GM23338 (cell line): ENCODE measurements around the gene MYH15. TPM values are rescaled to one million over a fixed set of nuclear protein-coding genes. Genes with fewer than 3 reads are reported as not detected.

Experiments used
- ATAC-seq: fragments of 200-7000 bp; cut with Tn5 transposase; 3 replicates; pipeline ENCODE4 v1.9.1; 2020
- DNase-seq: peaks from one replicate; pipeline ENCODE4 v3.0.0-alpha.2; 2015; ENCODE audit warnings: low spot score
- H2AFZ ChIP-seq: fragments of 200-600 bp; sonication (generic); 2 replicates; pipeline ENCODE4 v1.8.0; 2016; ENCODE audit warnings: antibody characterized with exemption, mild to moderate bottlenecking, moderate library complexity
- H3F3A ChIP-seq: fragments of 200-600 bp; sonication (generic); replicated peaks from 2 replicates; pipeline ENCODE4 v1.8.0; 2017; ENCODE audit warnings: antibody characterized with exemption, mixed run types, low read depth
- H3K27ac ChIP-seq: fragments of 200-600 bp; sonication (generic); 2 replicates; pipeline ENCODE4 v1.6.1; 2016; ENCODE audit warnings: low read depth
- H3K27me3 ChIP-seq: fragments of 200-600 bp; sonication (generic); 2 replicates; pipeline ENCODE4 v1.8.0; 2016; ENCODE audit warnings: mild to moderate bottlenecking, mixed run types, moderate library complexity; ENCODE audit not compliant: insufficient read depth
- H3K36me3 ChIP-seq: fragments of 200-600 bp; sonication (generic); 2 replicates; pipeline ENCODE4 v1.8.0; 2016; ENCODE audit warnings: mild to moderate bottlenecking; ENCODE audit not compliant: insufficient read depth
- H3K4me1 ChIP-seq: fragments of 200-600 bp; sonication (generic); 2 replicates; pipeline ENCODE4 v1.8.0; 2016; ENCODE audit warnings: mild to moderate bottlenecking, moderate library complexity; ENCODE audit not compliant: insufficient read depth
- H3K4me2 ChIP-seq: fragments of 200-600 bp; sonication (generic); 2 replicates; pipeline ENCODE4 v1.7.1; 2017; ENCODE audit warnings: mixed run types
- H3K4me3 ChIP-seq: fragments of 200-600 bp; sonication (generic); 2 replicates; pipeline ENCODE4 v1.6.1; 2016; ENCODE audit warnings: mixed run types
- H3K79me2 ChIP-seq: fragments of 200-600 bp; sonication (generic); replicated peaks from 2 replicates; pipeline ENCODE4 v1.8.0; 2017; ENCODE audit warnings: mild to moderate bottlenecking; ENCODE audit not compliant: insufficient read depth
- H3K9me2 ChIP-seq: fragments of 200-600 bp; sonication (generic); 2 replicates; pipeline ENCODE4 v1.8.0; 2017; ENCODE audit not compliant: insufficient read depth
- H4K20me1 ChIP-seq: fragments of 200-600 bp; sonication (generic); replicated peaks from 2 replicates; pipeline ENCODE4 v1.8.0; 2017; ENCODE audit warnings: mild to moderate bottlenecking; ENCODE audit not compliant: insufficient read depth
- H3K27ac Mint-ChIP-seq: 2 replicates; pipeline ENCODE4 v1.8.0; 2020; ENCODE audit warnings: inconsistent platforms, mild to moderate bottlenecking, moderate library complexity, mixed read lengths
- H3K27me3 Mint-ChIP-seq: 3 replicates; pipeline ENCODE4 v1.8.0; 2022; ENCODE audit warnings: low read depth, mild to moderate bottlenecking, moderate library complexity, mixed read lengths, inconsistent platforms; ENCODE audit not compliant: insufficient read depth, poor library complexity
- H3K36me3 Mint-ChIP-seq: 3 replicates; pipeline ENCODE4 v1.8.0; 2021; ENCODE audit warnings: low read depth, mild to moderate bottlenecking, inconsistent platforms, moderate library complexity, mixed read lengths
- H3K4me1 Mint-ChIP-seq: 3 replicates; pipeline ENCODE4 v1.8.0; 2020; ENCODE audit warnings: mild to moderate bottlenecking, inconsistent platforms, mixed read lengths
- H3K4me3 Mint-ChIP-seq: 3 replicates; pipeline ENCODE4 v1.8.0; 2021; ENCODE audit warnings: moderate library complexity, mild to moderate bottlenecking, inconsistent platforms, mixed read lengths
- H3K9me3 Mint-ChIP-seq: 3 replicates; pipeline ENCODE4 v1.8.0; 2020; ENCODE audit warnings: moderate library complexity, mild to moderate bottlenecking, inconsistent platforms, mixed read lengths
- CREB1 ChIP-seq: fragments of 250-450 bp; sonication (Bioruptor Pico); IDR thresholded peaks from 2 replicates; pipeline ENCODE4 v1.5.0; 2020; ENCODE audit warnings: low read depth, mild to moderate bottlenecking, moderate library complexity
- CTCF ChIP-seq, 2 experiments: fragments of 200-600 bp in 1 of 2; sonication (generic) in 1 of 2; conservative IDR thresholded peaks; 2 replicates each; pipeline versions ENCODE4 v1.5.1 to v1.6.1; 2016 to 2017; ENCODE audit warnings: antibody characterized with exemption in 2 of 2, low read depth in 2 of 2, mild to moderate bottlenecking in 2 of 2, moderate library complexity in 1 of 2
- ETS1 ChIP-seq: IDR thresholded peaks from 2 replicates; pipeline ENCODE4 v1.6.1; 2016; ENCODE audit warnings: antibody characterized with exemption
- EZH2 ChIP-seq: fragments of 200-600 bp; sonication (generic); IDR thresholded peaks from one replicate; pipeline ENCODE4 v1.8.0; 2017; ENCODE audit warnings: antibody characterized with exemption, mild to moderate bottlenecking, low read depth; ENCODE audit not compliant: unreplicated experiment
- EZH2phosphoT487 ChIP-seq: fragments of 200-600 bp; sonication (generic); IDR thresholded peaks from one replicate; pipeline ENCODE4 v1.8.1; 2018; ENCODE audit warnings: antibody characterized with exemption; ENCODE audit not compliant: unreplicated experiment
- JUNB ChIP-seq: IDR thresholded peaks from one replicate; pipeline ENCODE4 v1.6.1; 2016; ENCODE audit warnings: antibody characterized with exemption; ENCODE audit not compliant: unreplicated experiment
- NANOG ChIP-seq: IDR thresholded peaks from 2 replicates; pipeline ENCODE4 v1.6.1; 2016; ENCODE audit warnings: antibody characterized with exemption, borderline replicate concordance
- POLR2AphosphoS5 ChIP-seq: IDR thresholded peaks from 2 replicates; pipeline ENCODE4 v1.6.1; 2016; ENCODE audit warnings: antibody characterized with exemption, low read depth
- REST ChIP-seq: IDR thresholded peaks from one replicate; pipeline ENCODE4 v1.6.1; 2018; ENCODE audit warnings: antibody characterized with exemption; ENCODE audit not compliant: unreplicated experiment
- STAT1 ChIP-seq: IDR thresholded peaks from one replicate; pipeline ENCODE4 v1.6.1; 2016; ENCODE audit warnings: antibody characterized with exemption; ENCODE audit not compliant: unreplicated experiment
- ZNF114 ChIP-seq: fragments of 250-450 bp; sonication (Bioruptor Pico); IDR thresholded peaks from 2 replicates; pipeline ENCODE4 v1.5.0; 2020; ENCODE audit warnings: mild to moderate bottlenecking, moderate library complexity
- ZNF331 ChIP-seq: fragments of 250-450 bp; sonication (Bioruptor Pico); IDR thresholded peaks from 2 replicates; pipeline ENCODE4 v1.5.0; 2020; ENCODE audit warnings: low read depth, mild to moderate bottlenecking, moderate library complexity
- ZNF462 ChIP-seq: fragments of 250-450 bp; sonication (Bioruptor Pico); IDR thresholded peaks from 2 replicates; pipeline ENCODE4 v1.5.0; 2020; ENCODE audit warnings: mild to moderate bottlenecking, moderate library complexity
- polyA plus RNA-seq: library from polyadenylated mRNA; unstranded; fragments of >200 nt; fragmentation: Nextera tagmentation; extraction: Ambion mirVana; gene quantifications from 2 replicates; pipeline ENCODE4 v1.2.1, GENCODE V29; 2016
- total RNA-seq: library from RNA; depleted of rRNA; stranded (reverse); fragments of >200 nt; shearing (Covaris generic); gene quantifications from 2 replicates; pipeline ENCODE4 v1.2.3, GENCODE V29; 2014

The MYH15 gene
- total and polyA plus RNA-seq, 2 experiments from 2014 or later: 0.07 TPM; not detected in 1

- Histone ChIP-seq H3K4me1 (peaks cover 24% of the 10 kb centered on the region), H4K20me1 (no peaks in the 10 kb centered on the region), H3F3A (no peaks in the 10 kb centered on the region), H3K9me2 (no peaks in the 10 kb centered on the region), H3K36me3 (no peaks in the 10 kb centered on the region), H3K79me2 (no peaks in the 10 kb centered on the region), H2AFZ (0 out of 2 replicates have a peak overlapping the region, but pooled peaks have one; percentile 11), H3K27me3 (no peaks in the 10 kb centered on the region), H3K4me3 (no peak overlapping the region), H3K27ac (no peak overlapping the region), H3K4me2 (no peak overlapping the region)
- TF ChIP-seq STAT1 (no peak), ZNF462 (CRISPR knock-in tag) (no peak), JUNB (no peak), CTCF (conservative IDR thresholded peaks at IDR 0.05; ENCODE audit: low read depth in 2 of 2) (no peak), ZNF331 (CRISPR knock-in tag) (no peak), REST (no peak), NANOG (no peak), POLR2AphosphoS5 (no peak), EZH2 (no peak), EZH2phosphoT487 (no peak), ZNF114 (CRISPR knock-in tag) (no peak), CREB1 (no peak), ETS1 (no peak)
- no peaks in the 10 kb centered on the region for H3K27me3 Mint-ChIP-seq
- H3K36me3 Mint-ChIP-seq: no peaks in the 10 kb centered on the region
- H3K27ac Mint-ChIP-seq: no peak overlapping the region
- DNase-seq: no peak
- ATAC-seq: no peak
- peaks cover 16% of the 10 kb centered on the region for H3K4me1 Mint-ChIP-seq
- H3K9me3 Mint-ChIP-seq: no peaks in the 10 kb centered on the region
- no peak overlapping the region for H3K4me3 Mint-ChIP-seq
Measured at GRCh38 chr3:108486941-108487340, 23.5 kb downstream of the MYH15 start.
